ENCODE results near the gene CTRB1. TPM values are rescaled to one million over a fixed set of nuclear protein-coding genes. Genes with fewer than 3 reads are reported as not detected.

Gene CTRB1
- total and polyA plus RNA-seq, 2 of the 13 experiments (the other 11 are each of a cell fraction or from before 2014, with no cell fraction given) = not detected

DNA sequence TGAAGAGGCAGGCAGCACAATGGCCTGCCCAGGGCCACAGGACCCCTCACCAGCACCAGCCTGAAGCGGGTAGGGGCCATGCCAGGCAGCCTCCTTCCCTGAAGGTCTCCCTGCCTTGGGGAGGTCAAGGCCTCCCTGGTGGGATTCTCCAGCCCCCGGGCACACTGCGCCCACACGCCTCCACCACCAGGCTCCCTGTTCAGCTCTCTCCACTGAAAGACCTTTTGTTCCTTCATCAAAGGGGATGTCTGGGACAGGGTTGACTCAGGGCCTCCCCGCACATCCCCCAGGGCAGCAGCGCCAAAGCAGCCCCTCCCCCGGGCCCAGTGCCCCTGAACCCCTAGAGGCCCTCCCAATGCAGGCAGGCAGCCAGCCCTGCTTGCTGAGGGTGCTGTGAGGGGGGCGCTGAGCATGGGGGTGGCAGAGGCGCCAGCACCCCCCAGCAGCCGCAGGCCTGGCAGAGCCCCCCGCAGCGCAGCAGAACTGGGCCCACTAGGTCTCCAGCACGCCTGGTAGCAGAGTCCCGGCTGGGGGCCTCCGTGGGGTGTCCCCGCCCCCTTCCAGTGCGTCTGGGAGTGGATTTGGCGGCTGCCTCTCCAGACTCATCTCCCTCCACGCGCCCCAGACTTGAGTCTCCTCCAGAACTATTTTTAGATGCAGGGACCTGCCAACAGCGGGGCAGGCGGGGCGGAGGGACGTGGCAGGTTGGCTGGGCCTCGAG is 19.5 kb downstream of the CTRB1 start (continued):
- TF ChIP-seq, protein P1, sequence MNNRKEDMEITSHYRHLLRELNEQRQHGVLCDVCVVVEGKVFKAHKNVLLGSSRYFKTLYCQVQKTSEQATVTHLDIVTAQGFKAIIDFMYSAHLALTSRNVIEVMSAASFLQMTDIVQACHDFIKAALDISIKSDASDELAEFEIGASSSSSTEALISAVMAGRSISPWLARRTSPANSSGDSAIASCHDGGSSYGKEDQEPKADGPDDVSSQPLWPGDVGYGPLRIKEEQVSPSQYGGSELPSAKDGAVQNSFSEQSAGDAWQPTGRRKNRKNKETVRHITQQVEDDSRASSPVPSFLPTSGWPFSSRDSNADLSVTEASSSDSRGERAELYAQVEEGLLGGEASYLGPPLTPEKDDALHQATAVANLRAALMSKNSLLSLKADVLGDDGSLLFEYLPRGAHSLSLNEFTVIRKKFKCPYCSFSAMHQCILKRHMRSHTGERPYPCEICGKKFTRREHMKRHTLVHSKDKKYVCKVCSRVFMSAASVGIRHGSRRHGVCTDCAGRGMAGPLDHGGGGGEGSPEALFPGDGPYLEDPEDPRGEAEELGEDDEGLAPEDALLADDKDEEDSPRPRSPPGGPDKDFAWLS (CRISPR knock-in tag; IDR thresholded peaks at IDR 0.05; ENCODE audit: borderline replicate concordance) = no peak
- TF ChIP-seq, protein P2, sequence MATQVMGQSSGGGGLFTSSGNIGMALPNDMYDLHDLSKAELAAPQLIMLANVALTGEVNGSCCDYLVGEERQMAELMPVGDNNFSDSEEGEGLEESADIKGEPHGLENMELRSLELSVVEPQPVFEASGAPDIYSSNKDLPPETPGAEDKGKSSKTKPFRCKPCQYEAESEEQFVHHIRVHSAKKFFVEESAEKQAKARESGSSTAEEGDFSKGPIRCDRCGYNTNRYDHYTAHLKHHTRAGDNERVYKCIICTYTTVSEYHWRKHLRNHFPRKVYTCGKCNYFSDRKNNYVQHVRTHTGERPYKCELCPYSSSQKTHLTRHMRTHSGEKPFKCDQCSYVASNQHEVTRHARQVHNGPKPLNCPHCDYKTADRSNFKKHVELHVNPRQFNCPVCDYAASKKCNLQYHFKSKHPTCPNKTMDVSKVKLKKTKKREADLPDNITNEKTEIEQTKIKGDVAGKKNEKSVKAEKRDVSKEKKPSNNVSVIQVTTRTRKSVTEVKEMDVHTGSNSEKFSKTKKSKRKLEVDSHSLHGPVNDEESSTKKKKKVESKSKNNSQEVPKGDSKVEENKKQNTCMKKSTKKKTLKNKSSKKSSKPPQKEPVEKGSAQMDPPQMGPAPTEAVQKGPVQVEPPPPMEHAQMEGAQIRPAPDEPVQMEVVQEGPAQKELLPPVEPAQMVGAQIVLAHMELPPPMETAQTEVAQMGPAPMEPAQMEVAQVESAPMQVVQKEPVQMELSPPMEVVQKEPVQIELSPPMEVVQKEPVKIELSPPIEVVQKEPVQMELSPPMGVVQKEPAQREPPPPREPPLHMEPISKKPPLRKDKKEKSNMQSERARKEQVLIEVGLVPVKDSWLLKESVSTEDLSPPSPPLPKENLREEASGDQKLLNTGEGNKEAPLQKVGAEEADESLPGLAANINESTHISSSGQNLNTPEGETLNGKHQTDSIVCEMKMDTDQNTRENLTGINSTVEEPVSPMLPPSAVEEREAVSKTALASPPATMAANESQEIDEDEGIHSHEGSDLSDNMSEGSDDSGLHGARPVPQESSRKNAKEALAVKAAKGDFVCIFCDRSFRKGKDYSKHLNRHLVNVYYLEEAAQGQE (IDR thresholded peaks at IDR 0.05; ENCODE audit: borderline replicate concordance in 1 of 2, low read depth in 1 of 2, low read length in 2 of 2) = 0 out of 4 replicates have a peak, but pooled peaks of 1 of the 2 experiments have one; percentile 8
- TF ChIP-seq, protein P3, sequence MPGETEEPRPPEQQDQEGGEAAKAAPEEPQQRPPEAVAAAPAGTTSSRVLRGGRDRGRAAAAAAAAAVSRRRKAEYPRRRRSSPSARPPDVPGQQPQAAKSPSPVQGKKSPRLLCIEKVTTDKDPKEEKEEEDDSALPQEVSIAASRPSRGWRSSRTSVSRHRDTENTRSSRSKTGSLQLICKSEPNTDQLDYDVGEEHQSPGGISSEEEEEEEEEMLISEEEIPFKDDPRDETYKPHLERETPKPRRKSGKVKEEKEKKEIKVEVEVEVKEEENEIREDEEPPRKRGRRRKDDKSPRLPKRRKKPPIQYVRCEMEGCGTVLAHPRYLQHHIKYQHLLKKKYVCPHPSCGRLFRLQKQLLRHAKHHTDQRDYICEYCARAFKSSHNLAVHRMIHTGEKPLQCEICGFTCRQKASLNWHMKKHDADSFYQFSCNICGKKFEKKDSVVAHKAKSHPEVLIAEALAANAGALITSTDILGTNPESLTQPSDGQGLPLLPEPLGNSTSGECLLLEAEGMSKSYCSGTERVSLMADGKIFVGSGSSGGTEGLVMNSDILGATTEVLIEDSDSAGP (CRISPR knock-in tag; IDR thresholded peaks at IDR 0.05; ENCODE audit: borderline replicate concordance) = peak; percentile 40; the same call in 1 of the 2 replicates
- TF ChIP-seq RARA (CRISPR knock-in tag; IDR thresholded peaks at IDR 0.05) = peak; percentile 91
- TF ChIP-seq, protein P4, sequence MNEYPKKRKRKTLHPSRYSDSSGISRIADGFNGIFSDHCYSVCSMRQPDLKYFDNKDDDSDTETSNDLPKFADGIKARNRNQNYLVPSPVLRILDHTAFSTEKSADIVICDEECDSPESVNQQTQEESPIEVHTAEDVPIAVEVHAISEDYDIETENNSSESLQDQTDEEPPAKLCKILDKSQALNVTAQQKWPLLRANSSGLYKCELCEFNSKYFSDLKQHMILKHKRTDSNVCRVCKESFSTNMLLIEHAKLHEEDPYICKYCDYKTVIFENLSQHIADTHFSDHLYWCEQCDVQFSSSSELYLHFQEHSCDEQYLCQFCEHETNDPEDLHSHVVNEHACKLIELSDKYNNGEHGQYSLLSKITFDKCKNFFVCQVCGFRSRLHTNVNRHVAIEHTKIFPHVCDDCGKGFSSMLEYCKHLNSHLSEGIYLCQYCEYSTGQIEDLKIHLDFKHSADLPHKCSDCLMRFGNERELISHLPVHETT (CRISPR knock-in tag; conservative IDR thresholded peaks at IDR 0.05) = no peak
- TF ChIP-seq SPEN (CRISPR knock-in tag; IDR thresholded peaks at IDR 0.05; ENCODE audit: low read depth) = peak; percentile 17; the same call in 1 of the 2 replicates
- peak; percentile 74 for TF ChIP-seq NR2F6 (IDR thresholded peaks at IDR 0.05)
- peak; percentile 92 for TF ChIP-seq NR2F6 (CRISPR knock-in tag; IDR thresholded peaks at IDR 0.05)
- TF ChIP-seq ZNF615 (CRISPR knock-in tag; IDR thresholded peaks at IDR 0.05; ENCODE audit: borderline replicate concordance) = no peak
- TF ChIP-seq XRCC5 (optimal IDR thresholded peaks at IDR 0.05; ENCODE audit: low read length) = peak; percentile 78
- peak; percentile 25 for TF ChIP-seq CCAR2 (optimal IDR thresholded peaks at IDR 0.05; ENCODE audit: low read depth, low read length)
- TF ChIP-seq, protein P5, sequence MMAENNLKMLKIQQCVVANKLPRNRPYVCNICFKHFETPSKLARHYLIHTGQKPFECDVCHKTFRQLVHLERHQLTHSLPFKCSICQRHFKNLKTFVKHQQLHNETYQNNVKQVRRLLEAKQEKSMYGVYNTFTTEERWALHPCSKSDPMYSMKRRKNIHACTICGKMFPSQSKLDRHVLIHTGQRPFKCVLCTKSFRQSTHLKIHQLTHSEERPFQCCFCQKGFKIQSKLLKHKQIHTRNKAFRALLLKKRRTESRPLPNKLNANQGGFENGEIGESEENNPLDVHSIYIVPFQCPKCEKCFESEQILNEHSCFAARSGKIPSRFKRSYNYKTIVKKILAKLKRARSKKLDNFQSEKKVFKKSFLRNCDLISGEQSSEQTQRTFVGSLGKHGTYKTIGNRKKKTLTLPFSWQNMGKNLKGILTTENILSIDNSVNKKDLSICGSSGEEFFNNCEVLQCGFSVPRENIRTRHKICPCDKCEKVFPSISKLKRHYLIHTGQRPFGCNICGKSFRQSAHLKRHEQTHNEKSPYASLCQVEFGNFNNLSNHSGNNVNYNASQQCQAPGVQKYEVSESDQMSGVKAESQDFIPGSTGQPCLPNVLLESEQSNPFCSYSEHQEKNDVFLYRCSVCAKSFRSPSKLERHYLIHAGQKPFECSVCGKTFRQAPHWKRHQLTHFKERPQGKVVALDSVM (CRISPR knock-in tag; IDR thresholded peaks at IDR 0.05) = peak; percentile 67; the same call in 1 of the 2 replicates
- 0 out of 4 replicates have a peak, but pooled peaks have one; percentile 21 to 42 for TF ChIP-seq NR2F1 (CRISPR knock-in tag; IDR thresholded peaks at IDR 0.05)
- TF ChIP-seq ZKSCAN5 (CRISPR knock-in tag; IDR thresholded peaks at IDR 0.05) = no peak
- TF ChIP-seq ZBTB7A (CRISPR knock-in tag; IDR thresholded peaks at IDR 0.05) = peak; percentile 74; the same call in 1 of the 2 replicates
- no peak for TF ChIP-seq KAT2B (IDR thresholded peaks at IDR 0.05; ENCODE audit: borderline replicate concordance, low read depth, low read length)
- peak; percentile 69 for TF ChIP-seq RBM39 (IDR thresholded peaks at IDR 0.05; ENCODE audit: low read depth, low read length, poor library complexity, severe bottlenecking)
- TF ChIP-seq ZNF543 (CRISPR knock-in tag; IDR thresholded peaks at IDR 0.05) = peak; percentile 93
